ENCODE data around the gene POLR3H. TPM values are rescaled to one million over a fixed set of nuclear protein-coding genes. Genes with fewer than 3 reads are reported as not detected.

The POLR3H gene
- total RNA-seq, 1 donor from 2014 or later, result 15.2 TPM

GRCh38 chr22:41488076-41488475 is 56.2 kb downstream of the POLR3H start:
- Histone ChIP-seq H3K4me3 (no peak overlapping the region), H3K4me2 (no peak overlapping the region), H3K27ac (no peak overlapping the region), H3K36me3 (no peaks in the 10 kb centered on the region), H3K9ac (no peak overlapping the region), H3K9me3 (ENCODE audit: low read depth) (no peaks in the 10 kb centered on the region), H3K4me1 (peaks cover 30% of the 10 kb centered on the region), H3F3A (ENCODE audit: low read depth) (peaks cover 18% of the 10 kb centered on the region), H4K20me1 (ENCODE audit: low read depth) (peaks cover 24% of the 10 kb centered on the region), H3K27me3 (no peaks in the 10 kb centered on the region), H2AFZ (replicated peaks) (no peak overlapping the region), H3K79me2 (ENCODE audit: low read depth) (peaks cover 95% of the 10 kb centered on the region)
- H3K4me3 Mint-ChIP-seq, result no peak overlapping the region
- H3K27me3 Mint-ChIP-seq (ENCODE audit: insufficient read depth, low read depth), result peaks cover 3% of the 10 kb centered on the region
- H3K4me1 Mint-ChIP-seq, result peaks cover 39% of the 10 kb centered on the region
- H3K36me3 Mint-ChIP-seq, result no peaks in the 10 kb centered on the region
- no peaks in the 10 kb centered on the region for H3K9me3 Mint-ChIP-seq
- DNase-seq (ENCODE audit: low spot score), result no peak
- TF ChIP-seq EZH2 (IDR thresholded peaks at IDR 0.05) (no peak), CTCF (IDR thresholded peaks at IDR 0.05) (no peak), EZH2phosphoT487 (IDR thresholded peaks at IDR 0.05) (no peak)
- H3K27ac Mint-ChIP-seq, result no peak overlapping the region

GRCh38 chr22:41487037-41487935 is 57.0 kb downstream of the POLR3H start:
- Histone ChIP-seq H3K27me3 (no peaks in the 10 kb centered on the region), H2AFZ (replicated peaks) (no peak overlapping the region), H3K4me3 (no peak overlapping the region), H3K4me2 (no peak overlapping the region), H3F3A (ENCODE audit: low read depth) (peaks cover 23% of the 10 kb centered on the region), H4K20me1 (ENCODE audit: low read depth) (peaks cover 24% of the 10 kb centered on the region), H3K36me3 (no peaks in the 10 kb centered on the region), H3K9ac (no peak overlapping the region), H3K27ac (peak overlapping the region; percentile 58), H3K79me2 (ENCODE audit: low read depth) (peaks cover 95% of the 10 kb centered on the region), H3K4me1 (peaks cover 36% of the 10 kb centered on the region), H3K9me3 (ENCODE audit: low read depth) (no peaks in the 10 kb centered on the region)
- Mint-ChIP-seq H3K9me3 (no peaks in the 10 kb centered on the region), H3K4me1 (peaks cover 42% of the 10 kb centered on the region), H3K36me3 (no peaks in the 10 kb centered on the region), H3K27ac (peak overlapping the region; percentile 55), H3K27me3 (ENCODE audit: insufficient read depth, low read depth) (peaks cover 3% of the 10 kb centered on the region), H3K4me3 (peak overlapping the region; percentile 2)
- DNase-seq (ENCODE audit: low spot score), result no peak
- no peak for TF ChIP-seq CTCF (IDR thresholded peaks at IDR 0.05)
- TF ChIP-seq EZH2phosphoT487 (IDR thresholded peaks at IDR 0.05), result no peak
- TF ChIP-seq EZH2 (IDR thresholded peaks at IDR 0.05), result no peak

GRCh38 chr22:41485033-41485432 is 59.2 kb downstream of the POLR3H start:
- H3K27ac ChIP-seq, result no peak overlapping the region
- H3K4me1 Mint-ChIP-seq, result peaks cover 54% of the 10 kb centered on the region
- peaks cover 97% of the 10 kb centered on the region for H3K79me2 ChIP-seq (ENCODE audit: low read depth)
- no peaks in the 10 kb centered on the region for H3K27me3 ChIP-seq
- no peak overlapping the region for H3K9ac ChIP-seq
- H3K4me3 Mint-ChIP-seq, result no peak overlapping the region
- H3K4me1 ChIP-seq, result peaks cover 44% of the 10 kb centered on the region
- no peak for DNase-seq (ENCODE audit: low spot score)
- no peak overlapping the region for H3K27ac Mint-ChIP-seq
- no peak overlapping the region for H3K4me2 ChIP-seq
- H3K36me3 ChIP-seq, result no peaks in the 10 kb centered on the region
- no peak overlapping the region for H3K4me3 ChIP-seq
- H4K20me1 ChIP-seq (ENCODE audit: low read depth), result peaks cover 30% of the 10 kb centered on the region
- peaks cover 43% of the 10 kb centered on the region for H3F3A ChIP-seq (ENCODE audit: low read depth)
- peaks cover 3% of the 10 kb centered on the region for H3K27me3 Mint-ChIP-seq (ENCODE audit: insufficient read depth, low read depth)
- no peaks in the 10 kb centered on the region for H3K9me3 ChIP-seq (ENCODE audit: low read depth)
- TF ChIP-seq EZH2 (IDR thresholded peaks at IDR 0.05) (no peak), EZH2phosphoT487 (IDR thresholded peaks at IDR 0.05) (no peak), CTCF (IDR thresholded peaks at IDR 0.05) (no peak)
- no peaks in the 10 kb centered on the region for H3K9me3 Mint-ChIP-seq
- no peaks in the 10 kb centered on the region for H3K36me3 Mint-ChIP-seq
- H2AFZ ChIP-seq (replicated peaks), result no peak overlapping the region
